GM19452 (cell line): Measurements from ENCODE around the gene POMP.

ENCODE experiments used
- ATAC-seq: cut with Tn5 transposase; IDR thresholded peaks from one replicate; pipeline ENCODE4 v1.9.1; 2021; ENCODE audit not compliant: unreplicated experiment

Gene POMP, protein sequence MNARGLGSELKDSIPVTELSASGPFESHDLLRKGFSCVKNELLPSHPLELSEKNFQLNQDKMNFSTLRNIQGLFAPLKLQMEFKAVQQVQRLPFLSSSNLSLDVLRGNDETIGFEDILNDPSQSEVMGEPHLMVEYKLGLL

DNA sequence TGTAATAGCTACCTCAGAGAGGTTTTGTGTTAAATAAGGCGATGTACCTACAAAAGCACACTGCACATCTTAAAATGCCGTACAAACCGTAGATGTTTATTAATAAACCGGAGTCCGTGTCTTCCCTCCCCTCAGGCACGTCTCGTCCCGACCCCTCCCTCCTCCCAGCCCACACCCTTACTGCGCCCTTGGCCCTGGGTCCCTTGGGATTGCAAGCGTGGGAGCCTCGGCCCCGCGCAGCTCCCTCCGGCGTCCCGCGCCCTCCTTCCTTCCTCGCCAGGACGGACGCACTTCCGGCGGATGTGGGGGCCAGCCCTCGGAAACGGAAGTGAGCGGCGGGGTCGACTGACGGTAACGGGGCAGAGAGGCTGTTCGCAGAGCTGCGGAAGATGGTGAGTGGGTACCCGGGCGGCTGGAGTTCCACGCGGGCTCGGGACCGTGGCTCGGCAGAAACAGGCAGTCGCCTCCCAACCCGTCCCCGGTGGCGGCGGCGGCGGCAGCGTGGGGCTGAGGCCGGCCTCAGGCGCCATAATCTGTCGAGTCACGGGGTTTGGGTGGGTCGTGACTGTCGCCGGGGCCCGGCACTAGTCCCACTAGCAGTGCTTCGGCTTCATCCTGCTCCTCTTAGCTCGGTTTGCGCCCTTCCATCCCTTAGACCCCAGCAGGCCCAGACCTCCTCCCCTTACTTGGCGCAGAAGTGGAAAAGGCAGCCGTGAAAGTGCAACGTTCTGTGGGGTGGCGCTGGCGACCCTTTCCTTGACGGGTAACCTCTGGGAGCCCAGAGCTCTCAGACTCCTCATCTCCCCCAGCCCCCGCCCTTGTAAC lies at the start of gene POMP:
Gene POMP, plus strand, starts transcription at position 335 of the 825 bp plus-strand sequence. Its CDS starts 55 bp downstream, at position 390.
- ATAC-seq, result peak; percentile 76

DNA sequence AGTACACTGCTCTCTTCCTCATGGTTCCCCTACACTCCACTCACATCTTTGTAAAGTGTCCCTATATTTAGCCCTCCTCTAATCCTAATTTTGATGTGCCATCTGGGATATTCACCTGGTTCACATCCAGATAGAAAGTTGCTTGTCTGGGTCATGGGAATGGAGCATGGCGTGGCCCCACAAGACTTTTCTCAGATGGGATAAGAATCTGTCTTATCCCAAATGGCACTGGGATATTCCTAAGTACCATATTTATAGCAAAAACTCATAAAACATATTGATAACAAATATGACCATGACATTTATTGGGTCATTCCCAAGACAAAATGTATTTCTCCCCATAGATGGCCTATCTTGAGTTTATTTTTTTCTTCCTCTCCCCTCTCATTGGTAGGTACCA lies 49.5 kb upstream of the POMP start:
- no peak for ATAC-seq

DNA sequence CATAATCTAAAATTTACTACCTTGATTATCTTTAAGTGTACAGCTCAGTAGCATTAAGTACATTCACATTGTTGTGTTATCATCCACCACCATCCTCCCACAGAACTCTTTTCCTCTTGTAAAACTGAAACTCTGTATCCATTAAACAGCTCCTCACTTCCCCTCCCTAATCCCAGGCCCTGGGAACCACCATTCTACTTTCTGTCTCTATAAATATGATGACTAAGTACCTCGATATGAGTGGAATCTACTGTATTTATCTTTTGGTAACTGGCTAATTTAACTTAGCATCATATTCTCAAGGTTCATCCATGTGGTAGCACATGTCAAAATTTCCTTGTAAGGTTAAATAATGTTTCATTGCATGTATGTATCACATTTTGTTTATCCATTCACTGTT lies 49.0 kb upstream of the POMP start:
- no peak for ATAC-seq

DNA sequence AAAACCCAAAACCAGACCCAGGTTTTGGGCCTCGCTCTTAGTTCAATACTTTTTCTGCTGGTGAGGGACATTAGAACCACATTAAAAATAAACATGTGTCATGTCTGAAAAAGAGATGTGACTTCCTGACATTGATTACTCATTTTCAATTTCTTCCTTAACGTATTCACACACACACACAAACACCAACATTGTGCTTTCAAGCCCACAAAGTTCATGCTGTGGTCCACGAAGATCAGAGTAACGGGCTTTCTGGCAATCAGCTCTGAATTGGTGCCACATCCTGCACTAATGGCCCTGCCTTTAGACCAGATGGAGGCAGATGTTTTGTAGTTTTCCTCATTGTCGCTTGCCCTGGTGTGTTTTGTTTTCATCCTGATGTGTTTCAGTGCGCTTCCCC lies 47.9 kb upstream of the POMP start:
- no peak for ATAC-seq

DNA sequence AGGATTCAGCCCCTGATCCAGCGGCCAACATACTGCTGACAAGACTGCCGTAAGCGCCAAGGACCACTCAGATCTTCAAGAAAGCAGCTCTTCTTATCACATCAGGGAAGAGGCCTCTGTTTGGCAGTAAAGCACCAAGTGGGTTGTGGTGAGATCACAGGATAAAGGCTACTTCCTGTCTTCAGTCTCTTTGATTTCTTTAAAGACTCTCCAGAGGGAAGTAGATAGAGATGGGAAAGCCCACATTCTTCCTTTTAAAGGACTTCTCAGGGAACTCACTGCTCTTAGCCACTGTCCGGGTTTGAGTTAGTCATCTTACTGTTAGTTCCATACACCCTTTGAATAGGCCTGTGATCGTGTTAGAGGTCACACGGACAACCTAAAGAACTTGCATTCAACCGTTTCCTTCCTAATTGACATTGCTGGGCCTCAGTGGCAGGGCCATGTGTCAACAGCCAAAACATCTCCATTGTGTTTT lies 47.2 kb upstream of the POMP start:
- no peak for ATAC-seq

DNA sequence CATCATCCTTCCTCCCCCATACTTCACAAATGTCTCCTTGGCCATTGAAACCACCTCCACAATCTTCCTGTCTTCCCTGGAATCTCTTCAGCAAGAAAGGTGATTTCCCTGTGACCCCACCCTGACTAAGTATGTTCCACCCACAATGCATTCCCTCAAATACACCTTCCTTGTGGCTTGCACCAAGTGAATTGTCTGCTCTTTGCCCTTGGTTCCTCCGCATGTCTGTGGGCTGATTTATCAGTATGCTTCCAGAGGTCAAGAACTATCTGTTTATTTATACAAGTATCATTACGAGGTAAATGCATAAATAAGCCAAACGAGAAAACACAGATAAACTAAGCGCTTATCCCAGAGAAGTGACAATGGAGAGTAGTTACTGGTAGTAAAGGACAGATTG lies 45.4 kb upstream of the POMP start:
- ATAC-seq, result no peak

DNA sequence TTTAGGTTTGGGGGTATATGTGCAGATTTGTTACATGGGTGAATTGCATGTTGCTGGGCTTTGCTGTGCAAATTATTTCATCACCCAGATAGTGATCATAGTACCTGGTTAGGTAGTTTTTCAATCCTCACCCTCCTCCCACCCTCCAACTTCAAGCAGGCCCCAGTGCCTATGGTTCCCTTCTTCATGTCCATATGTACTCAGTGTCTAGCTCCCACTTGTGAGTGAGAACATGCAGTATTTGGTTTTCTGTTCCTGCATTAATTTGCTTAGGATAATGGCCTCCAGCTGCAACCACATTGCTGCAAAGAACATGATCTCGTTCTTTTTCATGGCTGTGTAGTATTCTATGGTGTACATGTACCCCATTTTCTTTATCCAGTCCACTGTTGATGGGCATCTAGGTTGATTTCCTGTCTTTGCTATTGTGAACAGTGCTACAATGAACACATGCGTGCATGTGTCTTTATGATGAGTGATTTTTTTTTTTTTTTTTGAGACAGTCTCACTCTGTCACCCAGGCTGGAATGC lies 42.9 kb upstream of the POMP start:
- no peak for ATAC-seq

DNA sequence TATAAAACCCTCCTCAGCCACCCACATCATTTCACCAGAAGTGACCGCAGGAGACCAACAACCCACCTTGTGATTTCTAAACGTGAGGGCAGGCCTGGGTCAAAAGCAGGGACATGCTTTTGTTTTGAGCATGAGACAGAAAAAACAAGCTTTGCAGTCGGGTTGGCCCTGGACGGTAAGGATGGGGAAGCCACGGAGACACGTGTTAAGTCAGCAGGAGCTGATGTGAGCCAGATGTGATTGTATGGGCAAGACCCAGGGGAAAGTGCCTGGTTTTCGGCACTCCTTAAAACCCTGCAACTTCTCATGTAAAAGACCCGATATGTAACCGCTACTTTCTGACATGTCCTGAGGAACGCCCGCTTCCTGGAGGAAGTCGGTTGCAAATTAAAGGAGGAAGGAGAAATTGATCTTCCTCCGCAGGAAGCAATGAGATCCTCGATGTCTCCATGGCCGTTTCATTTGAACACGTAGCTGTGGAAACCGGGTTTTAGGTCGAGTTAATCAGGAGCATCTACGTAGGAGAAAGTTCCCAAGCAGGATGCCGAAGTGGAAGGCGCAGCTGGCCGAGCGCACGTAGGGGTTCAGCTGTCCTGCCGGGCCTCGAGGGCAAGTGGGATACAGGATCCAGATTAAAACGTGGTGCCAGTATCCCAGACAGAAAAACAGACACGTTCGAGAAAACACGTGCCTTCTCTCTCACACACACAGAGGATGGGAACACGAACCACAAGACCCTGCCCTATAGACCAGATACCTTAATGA lies 40.5 kb upstream of the POMP start:
- no peak for ATAC-seq

DNA sequence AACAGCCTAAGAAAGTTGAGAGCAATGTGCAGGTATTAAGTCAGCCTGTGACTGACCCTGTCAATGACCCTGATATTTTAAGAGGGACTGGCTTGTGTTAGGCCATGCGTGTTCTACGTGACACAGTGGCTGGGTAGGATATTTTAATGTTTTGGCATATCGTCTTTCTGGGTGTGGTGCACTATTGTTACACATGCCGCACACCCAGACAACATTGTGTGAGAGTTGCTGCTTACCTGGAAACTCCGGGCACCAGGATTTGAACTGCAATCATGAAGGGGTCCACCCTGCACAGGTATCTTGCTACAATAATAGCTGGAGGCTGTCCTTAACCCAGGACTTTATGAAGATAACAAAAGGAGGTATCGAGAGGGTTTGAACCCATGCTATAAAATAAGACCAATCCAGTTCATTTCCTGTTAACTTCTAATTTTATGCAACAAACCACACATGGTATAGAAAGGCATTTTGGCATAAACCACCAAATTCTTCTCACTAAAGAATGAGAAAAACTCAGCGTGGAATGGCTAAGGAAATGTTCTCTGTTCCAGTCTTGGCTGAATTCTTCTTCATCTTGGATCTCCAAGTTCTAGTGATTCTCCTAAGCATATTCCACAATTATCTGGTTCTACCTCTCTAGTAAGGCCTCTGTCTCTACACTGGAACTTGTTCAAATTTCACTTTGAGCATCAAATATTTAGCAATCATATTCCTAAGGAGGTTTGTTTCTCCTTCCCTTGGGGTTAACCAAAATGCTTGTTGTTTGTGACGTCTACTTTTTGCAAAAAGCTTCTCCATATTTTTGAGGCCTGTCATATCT lies 38.7 kb upstream of the POMP start:
- no peak for ATAC-seq

DNA sequence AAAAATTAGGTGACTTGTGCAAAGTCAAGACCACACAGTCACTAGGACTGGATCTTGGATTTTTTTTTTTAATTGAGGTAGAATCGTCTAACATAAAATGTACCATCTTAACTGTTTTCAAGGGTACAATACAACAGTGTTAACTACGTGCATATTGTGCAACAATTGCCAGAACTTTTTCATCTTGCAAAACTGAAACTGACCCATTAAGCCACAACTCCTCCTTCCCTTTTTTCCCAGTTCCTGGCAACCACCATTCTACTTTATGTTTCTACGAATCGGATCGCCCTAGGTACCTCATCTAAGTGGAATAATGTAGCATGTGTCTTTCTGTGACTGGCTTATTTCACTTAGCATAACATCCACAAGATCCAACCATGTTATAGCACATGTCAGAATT lies 37.5 kb upstream of the POMP start:
- no peak for ATAC-seq

DNA sequence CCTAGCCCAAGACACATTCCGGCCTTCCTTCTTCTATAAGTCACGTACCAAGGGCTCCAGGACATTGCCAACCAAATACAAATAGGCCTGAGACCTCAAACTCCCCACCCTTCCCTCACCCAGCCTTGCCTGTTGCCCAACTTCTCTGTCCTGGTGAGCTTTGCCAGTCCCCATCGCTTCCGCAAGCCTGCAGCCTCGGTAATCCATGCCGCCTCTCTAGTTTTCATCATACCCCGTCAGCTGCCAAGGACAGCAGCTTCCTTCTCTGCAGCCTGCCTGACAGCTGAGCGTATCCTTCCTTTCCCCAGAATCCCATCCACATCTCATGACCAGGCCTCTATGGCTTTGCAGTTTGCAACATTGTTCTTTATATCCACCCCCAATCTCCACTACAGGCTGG lies 36.6 kb upstream of the POMP start:
- ATAC-seq, result no peak

DNA sequence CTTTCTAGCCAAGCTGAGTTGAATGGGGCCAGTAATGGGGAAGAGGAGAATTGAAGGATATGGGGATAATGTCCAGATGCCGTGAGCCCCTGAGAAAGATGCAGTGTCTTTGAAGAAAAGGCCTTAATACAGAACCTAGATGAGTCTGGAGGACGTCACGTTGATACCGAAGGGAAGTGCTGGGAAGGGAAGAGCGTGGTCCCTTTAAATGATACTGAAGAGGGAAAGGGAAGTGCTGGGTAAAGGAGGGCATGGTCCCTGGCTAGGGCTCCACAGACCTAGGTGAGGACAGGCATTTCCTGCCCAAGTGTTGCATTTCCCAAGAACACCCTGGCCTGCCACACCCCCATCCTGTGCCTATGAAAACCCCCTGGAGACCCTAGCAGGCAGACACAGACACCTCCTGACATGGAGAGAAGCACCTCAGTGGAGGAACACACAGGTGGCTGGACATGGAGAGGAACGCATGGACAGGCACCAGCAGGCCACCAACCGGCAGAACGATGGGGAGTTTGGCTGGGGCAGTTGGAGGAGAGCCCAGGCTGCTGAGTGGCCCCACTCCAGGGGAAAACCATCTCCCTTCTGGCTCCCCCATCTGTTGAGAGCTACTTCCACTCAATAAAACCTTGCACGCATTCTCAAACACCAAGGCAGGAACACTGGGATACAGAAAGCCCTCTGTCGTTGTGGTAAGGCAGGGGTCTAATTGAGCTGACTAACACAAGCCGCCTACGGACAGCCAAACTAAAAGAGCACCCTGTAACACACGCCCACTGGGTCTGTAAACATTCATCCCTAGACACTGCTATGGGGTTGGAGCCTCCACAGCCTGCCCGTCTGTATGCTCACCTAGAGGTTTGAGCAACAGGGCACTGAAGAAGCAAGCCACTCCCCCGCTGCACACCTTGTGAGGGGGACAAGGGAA lies 34.9 kb upstream of the POMP start:
- ATAC-seq, result no peak

DNA sequence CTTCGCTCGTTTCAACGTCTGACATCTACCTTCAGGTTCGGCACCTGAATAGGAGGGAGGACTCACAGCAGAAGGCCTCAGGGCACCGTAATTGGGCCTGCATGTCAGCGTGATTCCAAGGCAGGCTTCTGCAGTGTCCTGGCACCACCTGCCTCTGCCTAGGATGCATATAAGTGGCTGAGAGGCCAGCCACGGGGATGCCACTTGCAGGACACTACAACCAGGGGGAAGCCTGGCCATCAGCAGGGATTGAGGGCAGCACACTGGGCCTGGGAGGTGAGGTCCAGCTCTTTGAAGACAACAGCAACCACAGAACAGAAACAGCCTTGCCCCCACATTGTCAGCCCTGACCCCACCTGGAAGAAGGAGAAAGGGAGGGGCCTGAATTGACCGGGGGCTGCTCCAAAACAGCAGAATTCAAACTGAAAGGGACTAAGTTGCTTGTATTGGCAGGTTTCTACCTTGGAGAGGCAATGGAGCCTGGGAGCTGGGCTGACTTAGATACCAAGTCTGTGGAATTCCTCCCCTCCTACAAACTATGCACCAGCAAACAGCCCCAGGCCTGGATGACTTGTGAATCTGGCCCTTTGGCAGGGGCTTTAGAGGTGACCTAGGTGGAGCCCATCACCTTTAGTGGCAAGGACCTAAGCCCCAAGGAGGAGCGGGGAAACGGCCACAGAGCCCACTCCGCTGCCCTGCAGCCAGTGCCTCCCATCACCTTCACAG lies 34.1 kb upstream of the POMP start:
- no peak for ATAC-seq

DNA sequence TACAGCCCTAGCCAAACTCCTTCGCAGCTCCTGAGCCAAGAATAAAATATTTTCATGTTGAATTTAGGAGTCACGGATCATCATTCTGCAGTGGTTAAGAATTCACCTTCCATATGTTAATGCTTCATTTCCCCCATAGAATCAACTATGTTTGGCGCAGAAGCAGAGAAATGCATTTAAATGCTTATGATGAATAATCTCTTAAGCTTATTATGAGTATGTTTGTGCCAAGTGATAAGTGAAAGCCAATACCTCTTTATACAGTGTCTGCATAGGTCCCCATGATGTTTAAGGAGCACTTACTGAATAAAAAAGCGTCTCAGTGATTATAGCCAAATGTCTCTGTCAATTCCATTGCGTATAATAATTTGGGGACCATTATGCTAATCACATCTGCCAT lies 32.7 kb upstream of the POMP start:
- no peak for ATAC-seq

DNA sequence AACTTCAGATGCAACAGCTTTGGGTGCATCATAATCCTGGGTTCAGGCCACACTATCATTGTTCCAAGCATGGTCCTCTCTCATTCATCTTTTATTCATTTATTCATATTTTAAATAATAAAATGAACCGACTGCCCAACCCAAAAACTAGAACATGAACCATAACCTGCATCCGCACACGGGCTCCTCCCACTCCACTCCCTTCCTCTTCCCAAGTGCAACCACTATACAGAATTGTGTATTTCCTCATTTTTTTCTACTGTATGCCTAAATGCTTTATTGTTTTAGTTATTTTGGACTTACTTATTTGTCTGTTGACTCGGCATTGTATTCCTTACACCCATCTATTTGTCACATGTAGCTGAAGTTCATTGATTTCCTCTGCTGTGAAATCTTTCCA lies 30.7 kb upstream of the POMP start:
- ATAC-seq, result no peak

DNA sequence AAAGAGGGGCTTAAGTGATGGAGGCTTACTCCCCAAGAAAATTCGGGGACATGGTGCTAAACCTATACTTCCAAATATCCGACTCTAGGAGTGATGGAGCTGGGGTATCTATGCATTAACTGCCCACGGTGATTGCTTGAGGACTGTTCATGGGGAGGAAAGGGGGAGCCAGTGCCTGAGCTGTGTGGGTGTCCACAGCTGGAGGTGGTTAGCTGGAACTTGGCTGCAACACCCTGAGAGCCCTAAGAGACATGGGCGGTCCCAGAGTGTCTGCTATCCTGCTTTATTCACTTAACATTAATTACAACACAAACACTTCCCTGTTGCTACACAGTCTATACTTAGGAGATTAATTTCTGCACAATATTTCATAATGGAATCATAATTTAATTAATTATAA lies 28.1 kb upstream of the POMP start:
- ATAC-seq, result no peak

DNA sequence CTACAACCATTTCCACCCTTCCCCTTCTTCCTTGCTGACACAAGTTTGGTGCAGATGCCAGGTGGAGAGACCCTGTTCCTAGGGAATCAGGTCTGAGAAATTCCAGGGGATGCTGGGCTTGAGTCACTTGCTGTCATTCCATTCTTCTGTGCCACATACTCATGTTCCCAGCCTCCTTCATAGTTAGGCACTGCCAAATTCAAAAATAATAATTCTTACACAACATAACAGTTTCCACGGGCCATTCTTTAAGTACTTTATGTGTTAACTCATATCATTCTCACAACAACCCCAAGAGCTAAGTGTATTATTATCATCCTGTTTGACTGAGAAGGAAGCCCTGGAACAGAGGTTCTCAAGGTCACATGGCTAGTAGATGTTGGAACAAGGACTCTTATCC lies 27.1 kb upstream of the POMP start:
- ATAC-seq, result no peak

DNA sequence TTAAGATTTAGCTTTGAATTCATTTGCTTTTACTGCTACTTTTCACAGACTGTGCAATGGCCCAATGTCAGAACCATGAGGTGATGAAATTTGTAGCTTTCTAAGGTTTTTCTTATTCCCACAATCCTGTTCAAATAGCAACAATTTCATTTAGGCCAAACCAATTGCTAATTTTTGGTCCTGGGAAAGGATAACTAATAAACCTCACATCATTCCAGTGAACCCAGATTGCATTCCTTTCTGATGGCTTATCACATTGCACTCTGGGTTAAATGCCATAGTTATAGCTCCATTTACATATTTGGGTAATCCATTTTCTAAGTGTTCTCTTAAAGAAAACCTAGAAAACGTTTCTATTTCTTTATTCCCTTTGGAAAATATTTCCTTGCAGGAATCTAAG lies 22.9 kb upstream of the POMP start:
- ATAC-seq, result no peak

DNA sequence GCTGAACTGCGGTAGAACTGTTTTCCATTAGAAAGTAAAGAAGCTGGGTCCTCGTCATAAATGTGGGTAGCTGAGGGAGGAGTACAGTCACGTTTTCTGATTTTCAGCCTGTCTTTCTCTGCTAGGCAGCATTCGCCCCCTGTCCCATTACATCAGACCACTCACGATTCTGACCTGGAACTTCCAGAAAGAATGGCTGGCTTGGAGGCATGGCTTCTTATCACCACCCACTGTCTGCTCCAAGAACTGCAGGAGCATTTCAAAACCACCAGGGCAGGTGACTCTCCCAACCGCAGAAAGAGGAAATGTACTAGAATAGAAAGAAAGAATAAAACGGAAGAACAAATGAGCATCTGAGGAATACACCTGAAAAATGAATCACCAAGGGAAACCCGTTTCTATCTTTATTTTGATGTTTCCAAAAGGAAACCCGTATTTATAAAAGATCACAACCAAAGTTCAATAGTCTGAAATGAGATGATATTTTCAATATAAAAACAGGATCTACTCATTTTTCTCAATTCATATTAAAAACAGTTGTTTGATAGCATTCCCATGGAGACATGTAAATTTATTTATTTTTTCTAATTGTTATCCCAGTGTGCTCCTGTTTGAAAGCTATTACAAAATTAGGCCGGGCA lies 22.1 kb upstream of the POMP start:
- peak; percentile 46 for ATAC-seq
